ENCODE results near the gene SAMD9.
"Not testable (repeated sequence)": the region's sequence is repeated elsewhere in the genome, so short reads cannot be mapped to it uniquely, and the experiment has no call there.

The SAMD9 gene

DNA sequence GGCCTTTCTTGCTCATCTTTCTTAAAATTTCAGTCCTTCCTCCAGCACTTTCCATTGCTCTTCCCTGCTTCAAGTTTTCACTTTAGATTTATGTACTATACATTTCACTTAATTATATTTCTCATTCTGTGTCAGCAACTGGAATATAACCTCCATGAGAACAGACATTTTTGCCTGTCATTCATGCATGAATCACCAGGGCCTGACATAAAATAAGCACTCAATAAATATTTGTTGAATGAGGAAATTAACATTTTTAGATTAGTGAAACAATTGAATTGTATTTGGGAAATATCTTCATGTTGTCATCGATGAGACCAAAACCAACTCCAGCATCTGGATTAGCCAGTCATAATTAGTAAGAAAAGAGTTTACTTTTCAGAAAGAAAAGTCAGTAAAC is 24.3 kb upstream of the SAMD9 start:
- TF ChIP-seq, protein P1, sequence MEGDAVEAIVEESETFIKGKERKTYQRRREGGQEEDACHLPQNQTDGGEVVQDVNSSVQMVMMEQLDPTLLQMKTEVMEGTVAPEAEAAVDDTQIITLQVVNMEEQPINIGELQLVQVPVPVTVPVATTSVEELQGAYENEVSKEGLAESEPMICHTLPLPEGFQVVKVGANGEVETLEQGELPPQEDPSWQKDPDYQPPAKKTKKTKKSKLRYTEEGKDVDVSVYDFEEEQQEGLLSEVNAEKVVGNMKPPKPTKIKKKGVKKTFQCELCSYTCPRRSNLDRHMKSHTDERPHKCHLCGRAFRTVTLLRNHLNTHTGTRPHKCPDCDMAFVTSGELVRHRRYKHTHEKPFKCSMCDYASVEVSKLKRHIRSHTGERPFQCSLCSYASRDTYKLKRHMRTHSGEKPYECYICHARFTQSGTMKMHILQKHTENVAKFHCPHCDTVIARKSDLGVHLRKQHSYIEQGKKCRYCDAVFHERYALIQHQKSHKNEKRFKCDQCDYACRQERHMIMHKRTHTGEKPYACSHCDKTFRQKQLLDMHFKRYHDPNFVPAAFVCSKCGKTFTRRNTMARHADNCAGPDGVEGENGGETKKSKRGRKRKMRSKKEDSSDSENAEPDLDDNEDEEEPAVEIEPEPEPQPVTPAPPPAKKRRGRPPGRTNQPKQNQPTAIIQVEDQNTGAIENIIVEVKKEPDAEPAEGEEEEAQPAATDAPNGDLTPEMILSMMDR (IDR thresholded peaks at IDR 0.05), result no peak
- no peak for TF ChIP-seq ZFX (IDR thresholded peaks at IDR 0.05; ENCODE audit: borderline replicate concordance)
- no peak overlapping the region for H3K27ac ChIP-seq

DNA sequence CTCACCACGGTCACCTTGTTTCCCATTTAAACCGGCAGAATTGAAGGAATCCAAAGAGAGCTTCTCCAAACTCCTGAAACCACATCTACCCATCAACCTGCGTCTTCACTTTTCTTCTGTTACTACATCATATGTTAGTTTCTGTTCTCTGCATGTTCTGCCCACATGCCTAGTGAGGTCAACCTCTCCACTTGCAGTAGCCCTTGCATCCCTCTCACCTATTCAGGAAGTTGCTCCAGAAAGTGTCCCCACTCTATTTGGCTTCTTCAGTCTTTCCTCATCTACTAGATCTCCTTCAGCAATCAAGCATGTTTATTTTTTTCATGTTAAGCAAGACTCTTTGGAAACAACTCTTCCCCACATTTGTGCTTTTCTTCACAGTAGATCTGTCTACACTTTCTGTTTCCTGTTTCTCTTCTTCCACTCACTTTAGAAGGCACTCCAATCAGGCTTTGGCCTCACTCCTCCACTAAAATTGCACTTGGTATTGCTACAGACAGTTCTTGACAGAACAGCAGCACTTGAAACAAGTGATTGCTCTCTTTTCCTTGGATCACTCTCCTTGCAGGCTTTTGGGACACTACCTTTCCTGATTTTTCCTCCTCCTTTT is 22.9 kb upstream of the SAMD9 start:
- TF ChIP-seq, protein P1 (IDR thresholded peaks at IDR 0.05), result no peak
- TF ChIP-seq ZFX (IDR thresholded peaks at IDR 0.05; ENCODE audit: borderline replicate concordance), result no peak
- H3K27ac ChIP-seq, result no peak overlapping the region

DNA sequence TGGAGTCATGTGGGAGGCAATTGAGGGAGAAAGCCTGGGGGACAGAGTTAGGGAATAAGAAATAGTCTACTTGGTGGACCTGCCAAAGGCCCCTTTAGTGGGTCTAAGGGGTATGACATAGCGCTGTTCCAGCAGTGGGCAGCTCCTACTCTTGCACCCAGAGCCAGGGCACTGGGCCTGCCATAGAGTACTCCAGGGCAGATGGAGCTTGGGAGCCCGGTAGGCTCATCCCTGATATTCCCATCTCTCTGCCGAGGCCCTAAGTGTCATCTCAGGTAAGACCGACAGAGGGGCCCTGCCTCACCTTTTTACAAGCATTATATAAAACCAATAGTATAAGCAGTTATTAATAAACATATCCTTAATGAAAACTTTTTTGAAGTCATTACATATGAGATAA is 20.8 kb upstream of the SAMD9 start:
- H3K27ac ChIP-seq, result no peak overlapping the region
- TF ChIP-seq ZFX (IDR thresholded peaks at IDR 0.05; ENCODE audit: borderline replicate concordance), result no peak
- TF ChIP-seq, protein P1 (IDR thresholded peaks at IDR 0.05), result no peak

DNA sequence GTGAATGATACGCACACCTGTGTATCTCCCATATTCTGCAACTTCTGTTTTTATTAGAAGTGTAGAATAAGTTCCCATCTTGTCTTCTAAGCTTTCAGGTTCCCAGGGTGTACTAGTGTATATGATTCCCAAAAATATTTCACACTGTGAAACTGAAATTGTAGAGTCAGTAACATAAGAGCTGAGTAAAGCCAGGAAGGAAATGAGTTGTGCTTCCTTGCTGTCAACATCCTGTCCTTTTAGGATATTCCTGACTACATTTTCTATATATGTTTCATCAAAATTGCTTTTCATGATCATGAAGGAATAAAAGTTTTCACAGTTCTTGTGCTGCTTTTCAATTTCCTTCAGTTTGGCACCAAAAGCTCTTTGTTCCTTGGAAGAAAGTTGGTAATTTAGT is 15.2 kb upstream of the SAMD9 start:
- TF ChIP-seq, protein P1 (IDR thresholded peaks at IDR 0.05), result no peak
- no peak for TF ChIP-seq ZFX (IDR thresholded peaks at IDR 0.05; ENCODE audit: borderline replicate concordance)
- no peak overlapping the region for H3K27ac ChIP-seq

DNA sequence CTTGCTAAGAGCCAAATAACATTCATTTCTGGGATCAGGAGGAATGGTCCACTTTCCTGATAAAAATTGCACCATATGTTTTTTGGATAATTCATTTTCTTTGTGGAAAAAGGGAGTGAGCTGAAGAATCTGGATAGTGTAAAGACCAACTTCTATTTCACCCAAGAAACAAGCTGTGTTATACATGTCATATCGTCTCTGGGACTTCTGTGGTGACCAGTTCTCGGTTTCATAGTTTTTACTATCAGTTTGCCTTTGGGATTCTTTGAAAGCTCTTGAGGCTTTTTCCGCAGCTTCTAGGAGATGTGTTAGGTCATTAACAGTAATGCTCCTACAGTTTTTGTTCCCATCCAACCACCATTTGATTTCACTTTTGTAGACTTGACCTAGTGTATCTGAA is 14.4 kb upstream of the SAMD9 start:
- no peak for TF ChIP-seq ZFX (IDR thresholded peaks at IDR 0.05; ENCODE audit: borderline replicate concordance)
- TF ChIP-seq, protein P1 (IDR thresholded peaks at IDR 0.05), result no peak
- no peak overlapping the region for H3K27ac ChIP-seq

DNA sequence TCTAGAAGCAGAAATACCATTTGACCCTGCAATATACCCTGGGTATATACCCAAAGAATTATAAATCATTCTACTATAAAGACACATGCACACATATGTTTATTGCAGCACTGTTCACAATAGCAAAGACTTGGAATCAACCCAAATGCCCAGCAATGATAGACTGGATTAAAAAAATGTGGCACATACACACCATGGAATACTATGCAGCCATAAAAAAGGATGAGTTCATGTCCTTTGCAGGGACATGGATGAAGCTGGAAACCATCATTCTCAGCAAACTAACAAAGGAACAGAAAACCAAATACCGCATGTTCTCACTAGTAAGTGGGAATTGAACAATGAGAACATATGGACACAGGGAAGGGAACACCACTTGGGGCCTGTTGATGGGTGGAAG is 9.2 kb upstream of the SAMD9 start:
- not testable (repeated sequence) for H3K27ac ChIP-seq

DNA sequence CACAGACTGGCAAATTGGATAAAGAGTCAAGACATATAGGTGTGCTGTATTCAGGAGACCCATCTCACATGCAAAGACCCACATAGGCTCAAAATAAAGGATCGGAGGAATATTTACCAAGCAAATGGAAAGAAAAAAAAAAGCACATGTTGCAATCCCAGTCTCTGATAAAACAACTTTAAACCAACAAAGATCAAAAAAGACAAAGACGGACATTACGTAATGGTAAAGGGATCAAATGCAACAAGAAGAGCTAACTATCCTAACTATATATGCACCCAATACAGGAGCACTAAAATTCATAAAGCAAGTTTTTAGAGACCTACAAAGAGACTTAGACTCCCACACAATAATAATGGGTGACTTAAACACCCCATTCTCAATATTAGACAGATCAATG is 5.8 kb upstream of the SAMD9 start:
- not testable (repeated sequence) for H3K27ac ChIP-seq

DNA sequence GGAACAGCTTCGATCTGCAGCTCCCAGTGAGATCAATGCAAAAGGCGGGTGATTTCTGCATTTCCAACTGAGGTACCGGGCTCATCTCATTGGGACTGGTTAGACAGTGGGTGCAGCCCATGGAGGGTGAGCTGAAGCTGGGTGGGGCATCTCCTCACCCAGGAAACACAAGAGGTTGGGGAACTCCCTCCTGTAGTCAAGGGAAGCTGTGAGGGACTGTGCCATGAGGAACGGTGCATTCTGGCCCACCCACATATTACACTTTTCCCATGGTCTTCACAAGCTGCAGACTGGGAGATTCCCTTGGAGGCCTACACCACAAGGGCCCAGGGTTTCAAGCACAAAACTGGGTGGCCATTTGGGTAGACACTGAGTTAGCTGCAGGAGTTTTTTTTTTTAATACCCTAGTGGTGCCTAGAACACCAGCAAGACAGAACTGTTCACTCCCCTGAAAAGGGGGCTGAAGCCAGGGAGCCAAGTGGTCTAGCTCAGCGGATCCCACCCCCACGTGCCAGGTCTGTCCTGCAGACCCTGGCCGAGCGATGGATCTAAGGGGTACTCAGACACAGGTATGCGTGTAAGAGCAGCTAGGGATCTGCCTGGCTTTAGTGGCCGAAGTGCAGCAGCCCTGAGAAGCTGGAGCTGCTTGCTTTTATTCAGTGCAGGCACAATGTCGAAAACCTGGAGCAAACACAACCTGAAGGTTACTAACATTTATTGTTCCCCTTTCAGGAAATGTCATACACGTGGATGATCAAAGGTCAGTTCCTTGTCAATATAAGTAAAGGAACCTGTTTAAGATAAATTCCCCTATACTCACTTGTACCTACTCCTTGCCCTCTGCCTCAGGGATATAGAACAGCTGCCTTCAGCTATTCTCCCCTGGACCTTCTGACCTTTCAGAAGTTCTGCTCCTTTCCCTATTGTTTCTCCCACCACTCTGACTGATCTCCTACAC is 3.1 kb upstream of the SAMD9 start:
- TF ChIP-seq ZFX (IDR thresholded peaks at IDR 0.05; ENCODE audit: borderline replicate concordance), result no peak
- TF ChIP-seq, protein P1 (IDR thresholded peaks at IDR 0.05), result no peak
- no peak overlapping the region for H3K27ac ChIP-seq

All from 22Rv1 (cell line).